IMR-90 (cell line): ENCODE results near the gene CIDEC.

Experiments
- POLR2A ChIP-seq: IDR thresholded peaks from 2 replicates; pipeline ENCODE4 v1.6.1; 2012; ENCODE audit warnings: mild to moderate bottlenecking, low read depth, low read length
- TF ChIP-seq, protein P1 (sequence below): conservative IDR thresholded peaks from 2 replicates; pipeline ENCODE4 v1.5.1; 2012; ENCODE audit warnings: mild to moderate bottlenecking, low read depth, low read length, improper control_type of control experiment

DNA sequence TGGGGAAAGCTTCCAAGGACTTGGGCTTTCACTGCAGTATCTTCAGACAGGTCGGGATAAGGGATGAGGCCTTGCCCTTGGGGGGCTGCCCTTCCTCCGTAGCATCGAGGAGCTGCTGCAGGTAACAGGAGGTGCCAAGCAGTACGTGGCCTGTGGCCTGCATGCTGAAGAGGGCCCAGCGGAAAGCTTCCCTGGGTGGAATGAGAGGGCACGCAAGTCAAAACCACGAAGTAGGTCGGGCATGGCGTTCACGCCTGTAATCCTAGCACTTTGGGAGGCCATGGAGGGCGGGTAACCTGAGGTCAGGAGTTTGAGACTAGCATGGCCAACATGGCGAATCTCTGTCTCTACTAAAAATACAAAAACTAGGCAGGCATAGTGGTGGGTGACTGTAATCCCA, 12.9 kb downstream of the CIDEC start:
- TF ChIP-seq, protein P1, sequence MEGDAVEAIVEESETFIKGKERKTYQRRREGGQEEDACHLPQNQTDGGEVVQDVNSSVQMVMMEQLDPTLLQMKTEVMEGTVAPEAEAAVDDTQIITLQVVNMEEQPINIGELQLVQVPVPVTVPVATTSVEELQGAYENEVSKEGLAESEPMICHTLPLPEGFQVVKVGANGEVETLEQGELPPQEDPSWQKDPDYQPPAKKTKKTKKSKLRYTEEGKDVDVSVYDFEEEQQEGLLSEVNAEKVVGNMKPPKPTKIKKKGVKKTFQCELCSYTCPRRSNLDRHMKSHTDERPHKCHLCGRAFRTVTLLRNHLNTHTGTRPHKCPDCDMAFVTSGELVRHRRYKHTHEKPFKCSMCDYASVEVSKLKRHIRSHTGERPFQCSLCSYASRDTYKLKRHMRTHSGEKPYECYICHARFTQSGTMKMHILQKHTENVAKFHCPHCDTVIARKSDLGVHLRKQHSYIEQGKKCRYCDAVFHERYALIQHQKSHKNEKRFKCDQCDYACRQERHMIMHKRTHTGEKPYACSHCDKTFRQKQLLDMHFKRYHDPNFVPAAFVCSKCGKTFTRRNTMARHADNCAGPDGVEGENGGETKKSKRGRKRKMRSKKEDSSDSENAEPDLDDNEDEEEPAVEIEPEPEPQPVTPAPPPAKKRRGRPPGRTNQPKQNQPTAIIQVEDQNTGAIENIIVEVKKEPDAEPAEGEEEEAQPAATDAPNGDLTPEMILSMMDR, result no peak
- TF ChIP-seq POLR2A, result no peak
